Fibroblast of villous mesenchyme (primary cell): ENCODE measurements around the gene APLP1. TPM values are rescaled to one million over a fixed set of nuclear protein-coding genes. Genes with fewer than 3 reads are reported as not detected.

Source experiments
- DNase-seq: peaks from one replicate; pipeline ENCODE4 v3.0.0-alpha.2; 2010; ENCODE audit warnings: low read depth
- H3K4me3 ChIP-seq: 2 replicates; pipeline ENCODE4 v1.5.1; 2011; ENCODE audit warnings: low read depth, mild to moderate bottlenecking, low read length
- total RNA-seq: library from RNA; depleted of rRNA; stranded (reverse); fragments of >200 nt; gene quantifications from 2 replicates; pipeline ENCODE4 v1.2.3, GENCODE V29; 2012
- TF ChIP-seq, protein P1 (sequence below): IDR thresholded peaks from 2 replicates; pipeline ENCODE4 v1.5.1; 2012; ENCODE audit warnings: low read depth, mild to moderate bottlenecking, low read length; ENCODE audit not compliant: insufficient read depth

The APLP1 gene
- total RNA-seq, 1 donor, result 3.5 TPM

DNA sequence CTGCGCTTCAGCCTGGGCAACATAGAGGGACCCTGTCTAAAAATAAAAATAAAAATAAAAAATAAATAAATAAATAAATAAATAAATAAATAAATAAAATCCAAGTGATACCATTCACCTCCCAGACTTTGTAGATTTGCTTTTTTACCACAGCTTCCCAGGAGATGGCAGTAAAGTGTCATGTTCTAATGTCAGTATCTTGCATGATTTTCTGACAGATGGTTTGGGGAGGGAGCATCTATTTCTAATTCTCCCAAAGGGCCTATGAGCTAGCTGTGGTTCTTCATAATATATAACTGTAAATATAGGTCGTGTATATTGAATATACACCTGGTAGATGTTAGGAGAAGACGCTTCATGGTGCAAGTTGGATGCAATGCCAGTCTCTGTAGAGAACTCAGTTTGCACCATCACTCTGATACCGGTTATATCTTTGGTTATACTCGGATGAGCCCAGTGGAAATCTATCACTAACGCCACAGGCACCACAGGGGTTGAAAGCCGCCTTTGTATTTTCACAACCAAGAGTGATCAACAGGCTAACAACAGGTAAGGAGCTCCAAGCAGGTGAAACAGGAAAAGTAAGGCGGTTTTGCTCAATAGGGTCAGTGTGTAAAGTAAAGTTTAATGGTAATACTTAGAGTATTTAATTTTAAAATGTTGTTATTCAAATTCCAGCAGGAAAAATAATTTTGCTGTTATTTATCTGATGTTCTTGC, 13.9 kb downstream of the APLP1 start:
- no peak overlapping the region for H3K4me3 ChIP-seq
- TF ChIP-seq, protein P1, sequence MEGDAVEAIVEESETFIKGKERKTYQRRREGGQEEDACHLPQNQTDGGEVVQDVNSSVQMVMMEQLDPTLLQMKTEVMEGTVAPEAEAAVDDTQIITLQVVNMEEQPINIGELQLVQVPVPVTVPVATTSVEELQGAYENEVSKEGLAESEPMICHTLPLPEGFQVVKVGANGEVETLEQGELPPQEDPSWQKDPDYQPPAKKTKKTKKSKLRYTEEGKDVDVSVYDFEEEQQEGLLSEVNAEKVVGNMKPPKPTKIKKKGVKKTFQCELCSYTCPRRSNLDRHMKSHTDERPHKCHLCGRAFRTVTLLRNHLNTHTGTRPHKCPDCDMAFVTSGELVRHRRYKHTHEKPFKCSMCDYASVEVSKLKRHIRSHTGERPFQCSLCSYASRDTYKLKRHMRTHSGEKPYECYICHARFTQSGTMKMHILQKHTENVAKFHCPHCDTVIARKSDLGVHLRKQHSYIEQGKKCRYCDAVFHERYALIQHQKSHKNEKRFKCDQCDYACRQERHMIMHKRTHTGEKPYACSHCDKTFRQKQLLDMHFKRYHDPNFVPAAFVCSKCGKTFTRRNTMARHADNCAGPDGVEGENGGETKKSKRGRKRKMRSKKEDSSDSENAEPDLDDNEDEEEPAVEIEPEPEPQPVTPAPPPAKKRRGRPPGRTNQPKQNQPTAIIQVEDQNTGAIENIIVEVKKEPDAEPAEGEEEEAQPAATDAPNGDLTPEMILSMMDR, result peak; percentile 56
- peak; percentile 84 for DNase-seq

DNA sequence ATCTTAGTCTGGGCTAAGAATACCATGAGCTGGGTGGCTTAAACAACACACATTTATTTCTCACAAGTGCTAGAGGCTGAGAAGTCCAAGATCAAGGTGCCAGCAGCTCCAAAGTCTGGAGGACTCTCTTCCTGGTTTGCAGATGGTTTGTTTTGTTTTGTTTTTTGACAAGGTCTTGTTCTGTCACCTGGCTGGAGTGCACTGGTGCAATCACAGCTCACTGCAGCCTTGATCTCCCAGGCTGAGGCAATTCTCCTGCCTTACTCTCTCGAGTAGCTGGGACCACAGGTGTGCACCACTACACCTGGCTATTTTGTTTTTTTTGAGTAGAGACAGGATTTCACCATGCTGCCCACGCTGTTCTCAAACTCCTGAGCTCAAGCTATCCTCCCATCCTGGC, 15.5 kb downstream of the APLP1 start:
- DNase-seq, result no peak
- H3K4me3 ChIP-seq, result no peak overlapping the region
- TF ChIP-seq, protein P1, result no peak

DNA sequence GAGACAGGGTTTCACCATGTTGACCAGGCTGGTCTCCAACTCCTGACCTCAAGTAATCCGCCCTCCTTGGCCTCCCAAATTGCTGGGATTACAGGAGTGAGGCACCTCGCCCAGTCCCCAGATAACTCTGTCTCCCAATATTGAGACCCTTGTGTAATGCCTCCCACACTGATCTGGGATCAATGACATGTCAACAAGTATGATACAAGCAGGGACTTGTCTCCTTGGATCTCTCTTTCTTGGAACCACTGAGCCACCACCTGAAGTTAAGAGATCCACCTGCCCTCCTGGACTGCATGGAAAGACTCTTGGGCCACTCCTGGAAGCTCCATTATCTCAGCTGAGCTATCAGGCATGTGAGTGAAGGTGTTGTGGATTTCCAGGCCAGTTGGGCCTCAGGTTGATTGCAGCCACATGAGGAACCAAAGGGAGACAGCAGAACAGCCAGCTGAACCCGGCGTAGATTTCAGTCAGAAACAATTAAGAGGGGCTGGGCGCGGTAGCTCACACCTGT, 16.9 kb downstream of the APLP1 start:
- no peak for DNase-seq
- H3K4me3 ChIP-seq, result no peak overlapping the region
- TF ChIP-seq, protein P1, result no peak

DNA sequence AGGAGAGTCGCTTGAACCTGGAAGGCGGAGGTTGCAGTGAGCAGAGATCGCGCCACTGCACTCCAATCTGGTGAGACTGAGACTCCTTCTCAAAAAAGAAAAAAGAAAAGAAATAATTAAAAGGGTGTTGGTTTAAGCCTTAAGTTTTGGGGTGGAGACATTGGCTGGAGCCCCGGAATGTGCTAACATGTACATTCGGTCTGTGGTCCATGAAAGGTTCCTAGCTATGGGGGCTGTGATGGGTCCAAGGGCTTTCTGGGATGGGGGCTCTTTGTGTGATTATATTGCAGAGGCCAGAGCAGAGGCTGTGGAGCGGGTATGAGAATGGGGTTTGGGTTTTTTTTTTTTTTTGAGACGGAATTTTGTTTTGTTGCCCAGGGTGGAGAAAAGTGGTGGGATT, 17.5 kb downstream of the APLP1 start:
- no peak for DNase-seq
- TF ChIP-seq, protein P1, result no peak
- no peak overlapping the region for H3K4me3 ChIP-seq

DNA sequence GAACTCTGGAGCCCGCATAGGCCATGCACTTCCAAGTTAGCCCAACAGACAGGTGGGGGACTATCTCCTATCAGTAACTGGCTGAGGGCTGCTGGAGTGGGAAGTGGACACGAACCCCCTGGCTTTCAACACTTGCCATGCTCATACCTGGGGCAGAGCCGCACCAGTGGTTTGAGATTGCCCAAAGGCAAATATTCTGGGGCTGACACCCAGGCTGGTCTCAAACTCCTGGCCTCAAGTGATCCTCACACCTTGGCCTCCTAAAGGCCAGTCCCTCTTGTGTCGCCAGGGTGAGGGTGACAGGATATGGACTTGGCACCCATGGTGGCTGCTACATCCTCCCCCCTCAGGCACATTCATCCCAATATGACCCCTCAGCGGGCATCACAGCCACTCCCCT, 18.8 kb downstream of the APLP1 start:
- DNase-seq, result no peak
- TF ChIP-seq, protein P1, result no peak
- H3K4me3 ChIP-seq, result no peak overlapping the region

DNA sequence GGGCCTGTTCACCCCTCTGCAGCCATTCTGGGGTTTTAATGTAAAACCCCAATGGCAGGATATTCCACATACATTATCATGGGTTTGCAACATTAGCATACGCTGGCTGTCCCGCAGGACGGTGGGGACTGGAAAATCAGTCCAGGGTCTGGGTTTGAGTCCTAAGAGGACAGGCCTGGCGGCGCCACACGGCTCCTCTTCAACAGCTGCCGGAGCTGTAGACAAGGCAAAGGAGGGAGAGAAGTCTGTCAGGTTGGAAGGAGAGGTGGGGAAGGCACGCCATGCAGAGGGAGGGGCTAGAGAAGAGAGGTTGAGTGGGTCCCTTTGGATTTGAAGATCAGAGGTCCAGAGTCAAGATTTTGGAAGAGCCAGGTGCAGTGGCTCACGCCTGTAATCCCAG, 20.0 kb downstream of the APLP1 start:
- TF ChIP-seq, protein P1, result no peak
- no peak for DNase-seq
- H3K4me3 ChIP-seq, result no peak overlapping the region
